Activated gamma-delta T cell treated with anti-CD3 and anti-CD28 coated beads, Interleukin-2, amount 50 U/mL, for 16 hours (primary cell): ENCODE measurements around the gene TMCC1.
"Not testable (repeated sequence)": the region's sequence is repeated elsewhere in the genome, so short reads cannot be mapped to it uniquely, and the experiment has no call there.

Source experiments
- DNase-seq: peaks from one replicate; pipeline ENCODE4 v3.0.0-alpha.2; 2020; ENCODE audit warnings: low read depth

TMCC1 gene

DNA sequence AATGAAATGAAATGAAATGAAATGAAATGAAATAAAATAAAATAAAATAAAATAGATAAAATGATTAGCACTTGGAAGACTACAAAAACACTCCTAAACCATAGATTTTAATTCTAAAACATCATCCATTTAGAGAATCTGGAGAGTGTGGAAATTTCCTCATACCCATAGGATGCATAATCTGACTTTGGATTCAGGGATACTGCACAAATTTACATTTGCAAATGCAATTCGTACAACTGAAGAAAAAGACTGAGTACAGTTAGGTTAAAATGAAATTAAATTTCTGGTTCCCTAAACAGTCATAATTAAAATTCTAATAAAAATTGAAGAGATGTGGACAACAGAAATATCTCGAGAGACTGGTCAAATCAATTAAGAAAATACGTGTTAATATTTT, 122.9 kb downstream of the TMCC1 start:
- DNase-seq, result no peak

GRCh38 chr3:129769616-129770015, 123.9 kb downstream of the TMCC1 start:
- DNase-seq, result no peak

DNA sequence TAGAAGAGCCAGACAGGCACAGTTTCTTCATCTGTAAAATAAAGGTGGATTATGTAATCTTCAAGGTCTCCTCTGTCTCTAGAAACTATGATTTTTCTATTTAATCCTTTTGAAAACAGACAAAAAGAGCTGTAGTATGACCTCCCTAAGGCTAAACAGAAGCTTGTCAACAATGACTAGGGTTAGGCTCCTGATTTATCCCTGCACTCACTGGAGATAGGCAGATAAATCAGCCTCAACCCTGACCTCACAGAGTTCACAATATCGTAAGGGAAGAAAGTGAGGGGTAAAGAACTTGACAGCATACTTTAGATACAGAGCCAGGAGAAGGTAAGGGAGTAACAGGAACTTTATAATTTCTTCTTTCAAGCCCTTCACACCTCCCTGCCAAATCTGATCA, 124.8 kb downstream of the TMCC1 start:
- DNase-seq, result no peak

GRCh38 chr3:129766135-129766534, 127.4 kb downstream of the TMCC1 start:
- no peak for DNase-seq

DNA sequence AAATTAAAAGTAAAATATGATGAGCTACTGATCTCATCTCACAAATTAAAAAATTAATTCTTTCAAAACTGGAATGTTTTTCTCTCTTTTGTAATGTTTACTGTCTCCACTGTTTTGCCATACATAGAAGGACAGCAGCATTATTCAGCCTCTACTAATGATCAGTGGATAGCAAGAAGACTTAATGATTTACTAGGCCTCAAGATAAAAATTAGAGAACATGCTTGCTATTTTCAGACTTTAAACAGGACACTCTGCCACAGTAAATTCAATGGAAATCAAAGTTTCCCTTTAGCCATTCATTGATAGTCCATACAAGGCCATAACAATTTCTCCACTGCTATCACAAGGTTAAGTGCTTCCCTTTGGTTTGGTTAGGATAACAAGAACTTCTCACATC, 129.4 kb downstream of the TMCC1 start:
- no peak for DNase-seq

GRCh38 chr3:129758785-129759320, 134.7 kb downstream of the TMCC1 start:
- no peak for DNase-seq

- DNase-seq, result no peak
Measured at GRCh38 chr3:129758306-129758705, 135.2 kb downstream of the TMCC1 start.

- no peak for DNase-seq
Measured at GRCh38 chr3:129756871-129757270, 136.6 kb downstream of the TMCC1 start.

DNA sequence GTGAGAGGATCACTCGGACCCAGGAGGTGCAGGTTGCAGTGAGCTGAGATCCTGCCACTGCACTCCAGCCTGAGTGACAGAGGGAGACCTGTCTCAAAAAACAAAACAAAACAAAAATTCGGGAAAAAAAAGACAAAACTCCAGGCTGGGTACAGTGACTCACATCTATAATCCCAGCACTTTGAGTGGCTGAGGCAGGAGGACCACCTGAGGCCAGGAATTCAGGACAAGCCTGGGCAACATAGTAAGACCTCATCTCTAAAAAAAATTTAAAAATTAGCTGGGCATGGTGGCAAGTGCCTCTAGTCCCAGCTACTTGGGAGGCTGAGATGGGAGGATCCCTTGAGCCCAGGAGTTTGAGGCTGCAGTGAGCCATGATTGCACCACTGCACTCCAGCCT, 142.4 kb downstream of the TMCC1 start:
- DNase-seq, result not testable (repeated sequence)

GRCh38 chr3:129749692-129750091, 143.8 kb downstream of the TMCC1 start:
- no peak for DNase-seq

- no peak for DNase-seq
Measured at GRCh38 chr3:129747992-129748391, 145.5 kb downstream of the TMCC1 start.

- no peak for DNase-seq
Measured at GRCh38 chr3:129747136-129747535, 146.4 kb downstream of the TMCC1 start.

DNA sequence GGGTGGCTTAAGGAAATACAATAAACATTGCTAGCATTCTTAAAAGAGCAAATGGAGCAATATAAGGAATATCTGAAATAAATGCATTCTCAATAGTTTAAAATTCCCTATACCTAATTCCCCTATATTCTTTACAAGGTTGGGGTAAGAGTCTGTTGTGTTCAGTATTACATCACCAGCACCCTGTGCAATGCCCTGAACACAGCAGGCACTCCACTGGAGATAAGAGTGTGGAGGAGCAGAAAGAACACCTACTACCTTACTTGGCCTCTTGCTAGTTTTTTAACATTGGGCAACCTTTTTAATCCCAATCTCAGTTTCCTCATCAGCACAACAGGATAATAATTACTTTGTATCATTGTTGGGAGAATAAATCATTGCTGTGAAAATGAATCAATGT, 146.9 kb downstream of the TMCC1 start:
- DNase-seq, result no peak

- no peak for DNase-seq
Measured at GRCh38 chr3:129745253-129745652, 148.3 kb downstream of the TMCC1 start.

DNA sequence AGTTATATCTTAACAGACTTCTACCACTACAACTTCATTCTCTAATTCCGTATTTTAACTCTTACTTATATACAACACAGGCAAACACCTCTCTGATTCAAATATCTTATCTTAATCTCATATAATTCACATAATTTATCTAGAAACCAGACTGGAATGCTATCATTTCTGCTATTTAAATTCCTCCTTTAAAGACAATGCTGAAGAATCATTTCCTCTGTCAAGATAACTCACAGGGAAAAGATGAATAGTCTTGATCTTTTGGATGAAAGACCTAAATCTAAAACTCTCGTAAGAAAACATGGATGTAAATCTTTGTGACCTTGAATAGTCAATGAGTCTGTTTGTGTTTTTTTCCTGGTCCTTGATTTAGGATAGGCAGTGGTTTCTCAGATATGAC, 151.7 kb downstream of the TMCC1 start:
- no peak for DNase-seq

DNA sequence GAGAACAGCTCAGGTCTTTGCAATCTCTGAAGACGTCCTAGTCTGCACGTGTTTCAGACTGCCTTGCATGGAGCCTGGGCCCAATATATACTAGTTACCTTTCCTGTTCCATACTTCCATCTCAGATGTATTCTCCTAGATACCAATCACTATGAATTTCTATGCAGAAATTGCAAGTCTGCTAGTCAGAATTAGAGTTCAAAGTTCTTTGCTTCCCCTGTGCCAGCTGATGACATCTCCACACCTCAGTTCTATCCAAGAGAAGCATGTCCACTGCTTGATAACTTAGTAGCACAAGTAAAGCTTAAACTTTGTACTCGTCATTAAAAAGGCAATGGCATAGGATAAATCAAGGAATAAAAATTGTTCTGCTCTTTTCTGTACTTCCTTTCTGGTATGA, 153.4 kb downstream of the TMCC1 start:
- no peak for DNase-seq

- no peak for DNase-seq
Measured at GRCh38 chr3:129739634-129740033, 153.9 kb downstream of the TMCC1 start.

DNA sequence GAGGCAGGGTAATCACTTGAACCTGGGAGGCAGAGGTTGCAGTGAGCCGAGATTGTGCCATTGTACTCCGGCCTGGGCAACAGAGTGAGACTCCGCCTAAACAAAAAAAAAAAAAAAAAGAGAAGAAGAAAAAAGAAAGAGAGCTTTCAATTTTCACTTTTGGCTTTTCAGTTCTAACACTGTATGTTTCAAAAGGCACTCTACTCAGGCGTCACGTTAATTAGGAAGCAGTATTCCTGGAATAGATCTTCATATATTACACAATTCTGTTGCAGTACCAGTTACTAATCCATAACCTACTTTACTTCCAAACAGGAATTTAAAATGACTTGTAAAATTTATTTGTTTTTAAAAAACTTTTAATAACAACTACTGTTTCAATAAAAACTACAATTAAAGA, 155.3 kb downstream of the TMCC1 start:
- no peak for DNase-seq

DNA sequence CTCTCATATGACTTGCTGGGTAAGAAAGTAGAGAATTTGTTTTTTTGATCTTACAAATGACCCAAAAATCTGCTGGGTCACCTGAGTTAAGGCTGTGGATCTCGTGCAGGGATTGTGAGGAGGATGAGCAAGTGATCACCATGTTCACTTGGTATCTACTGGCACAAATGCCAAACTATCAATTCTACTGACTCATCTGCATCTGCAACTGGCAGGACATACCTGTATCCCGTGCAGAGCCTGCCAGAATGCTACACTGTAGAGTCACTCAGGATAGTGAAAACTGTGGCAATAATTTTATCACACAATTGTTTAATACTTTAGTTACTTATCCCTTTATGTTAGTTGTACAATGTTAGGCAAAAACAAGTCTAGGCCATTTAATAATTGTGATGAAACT, 157.4 kb downstream of the TMCC1 start:
- no peak for DNase-seq

- DNase-seq, result no peak
Measured at GRCh38 chr3:129735638-129736037, 157.9 kb downstream of the TMCC1 start.

DNA sequence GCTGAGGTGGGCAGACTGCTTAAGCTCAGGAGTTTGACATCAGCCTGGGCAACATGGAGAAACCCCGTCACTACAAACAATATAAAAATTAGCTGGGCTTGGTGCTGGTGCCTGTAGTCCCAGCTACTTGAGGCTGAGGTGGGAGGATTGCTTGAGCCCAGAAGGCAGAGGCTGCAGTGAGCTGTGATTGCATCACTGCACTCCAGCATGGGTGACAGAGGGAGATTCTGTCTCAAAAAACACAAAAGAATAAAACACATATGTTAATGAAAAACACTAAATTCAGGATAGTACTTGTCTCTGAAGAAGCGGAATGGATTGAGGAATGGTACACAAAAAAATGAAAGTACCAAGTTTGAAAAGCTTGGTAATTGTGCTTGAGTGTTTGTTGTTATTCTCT, 159.1 kb downstream of the TMCC1 start:
- DNase-seq, result no peak

DNA sequence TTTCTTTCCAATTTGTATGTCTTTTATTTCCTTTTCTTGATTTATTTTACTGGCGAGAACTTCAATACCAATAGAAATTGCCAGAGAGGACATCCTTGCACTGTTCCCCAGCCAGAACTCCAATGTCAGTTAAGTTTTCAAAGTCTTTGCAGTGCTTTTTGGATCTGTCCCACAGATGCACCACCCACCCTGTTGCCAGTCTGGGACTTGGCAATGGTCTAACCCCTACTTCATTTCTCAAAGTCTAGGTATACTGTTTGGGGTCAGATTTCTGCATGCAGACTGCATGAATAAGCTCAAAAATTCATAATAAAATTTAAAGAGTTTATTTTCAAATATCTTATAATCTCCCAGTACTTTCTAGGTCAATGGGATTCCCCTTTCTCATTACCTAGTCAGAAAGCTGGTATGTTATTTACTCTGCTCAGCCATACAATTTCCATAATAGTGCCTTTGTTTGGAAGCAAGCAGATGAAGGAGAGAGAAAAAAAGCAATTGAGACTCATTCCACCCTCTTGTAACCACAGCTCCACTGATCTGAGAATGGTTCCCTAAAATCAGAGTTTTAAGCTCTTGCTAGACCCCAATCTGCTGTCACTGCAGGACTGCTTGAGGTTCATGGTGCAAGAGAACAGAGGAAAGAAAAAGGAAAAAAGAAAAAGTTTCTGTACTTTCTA, 161.2 kb downstream of the TMCC1 start:
- DNase-seq, result no peak

GRCh38 chr3:129727707-129728106, 165.8 kb downstream of the TMCC1 start:
- no peak for DNase-seq

DNA sequence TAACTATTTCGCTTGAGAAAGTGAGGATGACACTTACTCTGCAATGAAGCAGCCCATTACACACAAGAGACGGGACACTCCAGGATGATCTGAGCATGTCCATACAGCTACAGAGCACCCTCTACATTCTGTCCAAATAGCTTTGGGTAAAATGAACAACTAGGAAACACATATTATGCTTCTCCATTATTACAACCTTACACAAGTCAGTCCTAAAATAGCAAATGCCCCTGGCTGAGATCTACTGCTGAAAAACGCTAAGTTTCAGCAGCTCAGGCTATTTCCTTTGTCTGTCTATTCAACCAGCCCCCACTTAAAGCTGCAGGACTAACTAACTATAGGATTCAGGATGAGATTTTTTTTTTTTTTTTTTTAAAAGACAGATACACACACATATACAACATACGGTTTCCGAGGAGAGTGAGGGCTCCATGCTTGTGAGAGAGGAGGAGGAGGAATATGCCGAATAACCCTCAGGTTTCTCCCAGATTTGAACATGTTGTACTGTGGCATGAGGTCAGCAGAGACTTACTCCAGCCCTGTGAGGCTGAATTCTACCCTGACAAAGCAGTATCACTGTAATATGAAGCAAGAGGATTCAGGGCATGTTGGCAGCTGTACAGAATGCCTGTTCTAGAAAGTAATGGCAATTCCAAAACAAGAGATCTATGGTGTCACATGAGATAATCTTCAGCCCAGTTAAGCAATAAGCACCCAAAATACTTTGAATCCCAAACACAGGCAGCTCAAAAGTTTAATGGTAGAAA, 169.8 kb downstream of the TMCC1 start:
- no peak for DNase-seq
